ENCODE measurements around the gene CCDC9B. TPM values are rescaled to one million over a fixed set of nuclear protein-coding genes. Genes with fewer than 3 reads are reported as not detected.

The CCDC9B gene
- total RNA-seq, 1 experiment from 2014 or later, result 56.1 TPM

- H3K4me2 ChIP-seq (ENCODE audit: low read length), result peak overlapping the region; percentile 37
- DNase-seq, result peak; percentile 77
- H2AFZ ChIP-seq (ENCODE audit: low read length), result no peak overlapping the region; the same call in 1 of the 2 replicates
- BruUV-seq (replicated peaks), result no TSS peak
- H3K79me2 ChIP-seq (ENCODE audit: low read length), result no peaks in the 10 kb centered on the region
- intact Hi-C loops (cut with micrococcal nuclease), result loop anchor here (10.0 kb wide), 1 partner anchor 157 kb away; no protein-coding TSS in a partner anchor
- H4K20me1 ChIP-seq (ENCODE audit: low read length), result no peaks in the 10 kb centered on the region
- H3K9ac ChIP-seq (ENCODE audit: low read length), result 0 out of 2 replicates have a peak overlapping the region, but pooled peaks have one; percentile 13
- no peaks in the 10 kb centered on the region for H3K27me3 ChIP-seq (ENCODE audit: low read length)
- H3K9me3 ChIP-seq (ENCODE audit: low read length), result no peaks in the 10 kb centered on the region
- CTCF ChIA-PET, result no interaction called here
- H3K4me3 ChIP-seq (ENCODE audit: low read length), result no peak overlapping the region
- H3K9me2 ChIP-seq (replicated peaks; ENCODE audit: low read length), result no peaks in the 10 kb centered on the region
- H3K4me1 ChIP-seq (ENCODE audit: insufficient read depth, low read length), result peaks cover 53% of the 10 kb centered on the region
- peak overlapping the region; percentile 51 for H3K27ac ChIP-seq (ENCODE audit: low read length)
- peaks cover 5% of the 10 kb centered on the region for H3F3A ChIP-seq (ENCODE audit: low read length, unreplicated experiment)
- POLR2A ChIA-PET (ENCODE audit: unreplicated experiment), result interaction anchor here (0.6 kb wide), 2 partner anchors 21 to 29 kb away, joined by 3 to 4 read pairs; no protein-coding TSS in a partner anchor
- H3K36me3 ChIP-seq (ENCODE audit: low read depth, low read length), result no peaks in the 10 kb centered on the region
- TF ChIP-seq EZH2 (IDR thresholded peaks at IDR 0.05; ENCODE audit: low read length, unreplicated experiment) (no peak), EZH2phosphoT487 (IDR thresholded peaks at IDR 0.05; ENCODE audit: borderline replicate concordance, low read length) (no peak)
- TF ChIP-seq, protein P1, sequence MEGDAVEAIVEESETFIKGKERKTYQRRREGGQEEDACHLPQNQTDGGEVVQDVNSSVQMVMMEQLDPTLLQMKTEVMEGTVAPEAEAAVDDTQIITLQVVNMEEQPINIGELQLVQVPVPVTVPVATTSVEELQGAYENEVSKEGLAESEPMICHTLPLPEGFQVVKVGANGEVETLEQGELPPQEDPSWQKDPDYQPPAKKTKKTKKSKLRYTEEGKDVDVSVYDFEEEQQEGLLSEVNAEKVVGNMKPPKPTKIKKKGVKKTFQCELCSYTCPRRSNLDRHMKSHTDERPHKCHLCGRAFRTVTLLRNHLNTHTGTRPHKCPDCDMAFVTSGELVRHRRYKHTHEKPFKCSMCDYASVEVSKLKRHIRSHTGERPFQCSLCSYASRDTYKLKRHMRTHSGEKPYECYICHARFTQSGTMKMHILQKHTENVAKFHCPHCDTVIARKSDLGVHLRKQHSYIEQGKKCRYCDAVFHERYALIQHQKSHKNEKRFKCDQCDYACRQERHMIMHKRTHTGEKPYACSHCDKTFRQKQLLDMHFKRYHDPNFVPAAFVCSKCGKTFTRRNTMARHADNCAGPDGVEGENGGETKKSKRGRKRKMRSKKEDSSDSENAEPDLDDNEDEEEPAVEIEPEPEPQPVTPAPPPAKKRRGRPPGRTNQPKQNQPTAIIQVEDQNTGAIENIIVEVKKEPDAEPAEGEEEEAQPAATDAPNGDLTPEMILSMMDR (conservative IDR thresholded peaks at IDR 0.05; ENCODE audit: low read depth, low read length), result no peak
- ATAC-seq, result peak; percentile 7; the same call in 1 of the 2 replicates
Measured at GRCh38 chr15:40347559-40348473, 7.1 kb upstream of the CCDC9B start.

DNA sequence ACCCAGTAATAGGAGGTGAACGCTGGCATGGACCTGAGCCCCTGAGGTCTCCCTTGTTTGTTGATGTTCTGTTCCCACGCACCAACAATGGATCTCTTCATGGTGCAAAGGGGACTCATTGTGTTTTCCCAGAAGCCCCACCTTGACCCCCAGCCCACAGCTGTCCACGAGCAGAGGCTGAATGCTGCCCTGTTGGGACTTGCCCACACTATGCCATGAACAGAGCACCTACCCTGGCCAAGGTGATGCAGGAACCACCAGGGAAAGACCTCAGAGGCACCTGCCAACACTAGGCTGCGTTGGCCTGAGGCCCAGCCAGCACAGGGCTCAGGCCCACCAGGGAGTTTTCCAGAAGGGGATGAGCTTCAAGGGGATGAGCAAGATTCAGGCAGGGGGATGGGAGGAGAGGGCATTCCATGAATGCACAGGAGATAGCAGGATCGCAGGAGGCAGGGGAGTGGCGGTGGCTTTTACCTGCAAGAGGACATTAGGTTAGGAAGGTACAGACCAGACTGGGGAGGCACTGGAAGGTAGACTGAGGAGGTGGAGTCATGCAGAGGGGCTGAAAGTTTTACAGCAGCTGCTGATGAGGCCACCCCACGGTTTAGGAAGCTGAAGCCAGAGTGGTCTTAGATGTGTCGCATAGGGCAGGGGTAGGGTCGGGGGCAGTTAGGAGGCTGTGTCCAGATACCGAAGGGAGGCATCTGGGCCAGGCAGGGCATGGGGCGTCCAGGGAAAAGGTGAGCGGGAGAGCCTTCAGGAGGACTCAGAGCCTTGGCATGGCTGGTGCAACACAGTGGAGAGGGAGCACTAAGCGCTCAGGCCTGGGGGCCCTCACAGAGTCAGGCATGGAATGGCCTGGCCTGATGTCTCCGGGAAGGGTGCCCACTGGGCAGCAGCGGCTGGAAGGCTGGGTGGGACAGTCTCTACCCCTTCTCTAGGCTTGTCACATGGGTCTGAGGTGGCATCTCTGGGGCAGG is 6.1 kb upstream of the CCDC9B start:
- ATAC-seq (no peak), DNase-seq (no peak)
- no peaks in the 10 kb centered on the region for H3K9me2 ChIP-seq (replicated peaks; ENCODE audit: low read length)
- no peaks in the 10 kb centered on the region for H3K79me2 ChIP-seq (ENCODE audit: low read length)
- no peak overlapping the region for H3K9ac ChIP-seq (ENCODE audit: low read length)
- H4K20me1 ChIP-seq (ENCODE audit: low read length), result no peaks in the 10 kb centered on the region
- no peaks in the 10 kb centered on the region for H3K9me3 ChIP-seq (ENCODE audit: low read length)
- H3K27me3 ChIP-seq (ENCODE audit: low read length), result no peaks in the 10 kb centered on the region
- intact Hi-C loops (cut with micrococcal nuclease), result loop anchor here (10.0 kb wide), 1 partner anchor 158 kb away; no protein-coding TSS in a partner anchor
- peak overlapping the region; percentile 51 for H3K27ac ChIP-seq (ENCODE audit: low read length)
- ChIA-PET POLR2A (ENCODE audit: unreplicated experiment) (interaction anchor here (0.6 kb wide), 1 partner anchor 51 kb away, joined by 3 read pairs; no protein-coding TSS in a partner anchor), CTCF (no interaction called here)
- no peak overlapping the region for H2AFZ ChIP-seq (ENCODE audit: low read length)
- peaks cover 11% of the 10 kb centered on the region for H3F3A ChIP-seq (ENCODE audit: low read length, unreplicated experiment)
- H3K4me2 ChIP-seq (ENCODE audit: low read length), result no peak overlapping the region
- no TSS peak for BruUV-seq (replicated peaks)
- H3K4me3 ChIP-seq (ENCODE audit: low read length), result no peak overlapping the region
- H3K36me3 ChIP-seq (ENCODE audit: low read depth, low read length), result no peaks in the 10 kb centered on the region
- H3K4me1 ChIP-seq (ENCODE audit: insufficient read depth, low read length), result peaks cover 63% of the 10 kb centered on the region
- TF ChIP-seq EZH2phosphoT487 (IDR thresholded peaks at IDR 0.05; ENCODE audit: borderline replicate concordance, low read length) (no peak), EZH2 (IDR thresholded peaks at IDR 0.05; ENCODE audit: low read length, unreplicated experiment) (no peak)
- TF ChIP-seq, protein P1 (conservative IDR thresholded peaks at IDR 0.05; ENCODE audit: low read depth, low read length), result no peak
